NCI-H1694 treated with DMSO at 0.1 percent for 48 hours (cell line): ENCODE data around the gene PADI3.
"Not testable (repeated sequence)": the region's sequence is repeated elsewhere in the genome, so short reads cannot be mapped to it uniquely, and the experiment has no call there.

Experiments
- DNase-seq: peaks from one replicate; lab custom pipeline; 2025; lab: John Stamatoyannopoulos, UW

Gene PADI3

GRCh38 chr1:17305576-17306095, 56.7 kb downstream of the PADI3 start:
- DNase-seq = no peak

GRCh38 chr1:17306407-17306806, 57.5 kb downstream of the PADI3 start:
- DNase-seq = no peak

GRCh38 chr1:17306921-17307320, 58.0 kb downstream of the PADI3 start:
- DNase-seq = no peak

- no peak for DNase-seq
These were observed 58.4 kb downstream of the PADI3 start for GRCh38 chr1:17307329-17307728.

GRCh38 chr1:17307946-17308345, 59.0 kb downstream of the PADI3 start, which contains the start of gene PADI4:
TSS of gene PADI4 (plus strand) at chr1:17308197. CDS start at chr1:17308223, 26 bp downstream.
- no peak for DNase-seq

GRCh38 chr1:17308593-17308992, 59.7 kb downstream of the PADI3 start:
- no peak for DNase-seq

GRCh38 chr1:17309426-17310067, 60.6 kb downstream of the PADI3 start:
- no peak for DNase-seq

GRCh38 chr1:17310068-17310640, 61.3 kb downstream of the PADI3 start:
- no peak for DNase-seq

GRCh38 chr1:17313530-17314309, 64.8 kb downstream of the PADI3 start:
- DNase-seq = no peak

- no peak for DNase-seq
These were observed 65.6 kb downstream of the PADI3 start for GRCh38 chr1:17314491-17314971.

- DNase-seq = no peak
These were observed 66.7 kb downstream of the PADI3 start for GRCh38 chr1:17315542-17316130.

- no peak for DNase-seq
These were observed 67.8 kb downstream of the PADI3 start for GRCh38 chr1:17316704-17317103.

GRCh38 chr1:17318262-17318661, 69.4 kb downstream of the PADI3 start:
- no peak for DNase-seq

- DNase-seq = no peak
These were observed 70.9 kb downstream of the PADI3 start for GRCh38 chr1:17319561-17320350.

GRCh38 chr1:17321857-17322390, 73.0 kb downstream of the PADI3 start:
- not testable (repeated sequence) for DNase-seq

GRCh38 chr1:17328855-17329254, 80.0 kb downstream of the PADI3 start:
- no peak for DNase-seq

- no peak for DNase-seq
These were observed 80.7 kb downstream of the PADI3 start for GRCh38 chr1:17329610-17330009.

- DNase-seq = no peak
These were observed 82.0 kb downstream of the PADI3 start for GRCh38 chr1:17330856-17331255.

- DNase-seq = no peak
These were observed 84.2 kb downstream of the PADI3 start for GRCh38 chr1:17333081-17333480.
